ENCODE measurements around the gene TMSB4X. TPM values are rescaled to one million over a fixed set of nuclear protein-coding genes. Genes with fewer than 3 reads are reported as not detected.

The TMSB4X gene
- total RNA-seq, 4 donors from 2014 or later: 435 to 1,751 (median 1,260) TPM

GRCh38 chrX:13005661-13006473 is 31.0 kb downstream of the TMSB4X start:
- peaks cover 9 to 58% (median 11%) of the 10 kb centered on the region in 3 donors for H3K4me1 ChIP-seq
- no peak for DNase-seq
- H3K27ac ChIP-seq: peak overlapping the region in 1 of 4 donors; percentile 33
- TF ChIP-seq CTCF (IDR thresholded peaks at IDR 0.05) (no peak), POLR2A (IDR thresholded peaks at IDR 0.05) (no peak)
- 37 to 40% methylated on average over 5 to 9 of the region's 9 CpGs for WGBS, 2 donors
- intact Hi-C loops (cut with DNase I): no loop called here
- no peaks in the 10 kb centered on the region for H3K9me3 ChIP-seq
- H3K4me3 ChIP-seq: no peak overlapping the region
- H3K27me3 ChIP-seq: no peaks in the 10 kb centered on the region
- H3K36me3 ChIP-seq: no peaks in the 10 kb centered on the region

GRCh38 chrX:13007519-13008188 is 32.7 kb downstream of the TMSB4X start:
- intact Hi-C loops (cut with DNase I): no loop called here
- no peaks in the 10 kb centered on the region for H3K9me3 ChIP-seq
- H3K4me1 ChIP-seq: peaks cover 9 to 49% (median 11%) of the 10 kb centered on the region in 3 donors
- H3K36me3 ChIP-seq: no peaks in the 10 kb centered on the region
- no peak for TF ChIP-seq POLR2A (IDR thresholded peaks at IDR 0.05)
- no peak for TF ChIP-seq CTCF (IDR thresholded peaks at IDR 0.05)
- no peak overlapping the region for H3K4me3 ChIP-seq
- H3K27me3 ChIP-seq: no peaks in the 10 kb centered on the region
- H3K27ac ChIP-seq: peak overlapping the region in 2 of 4 donors; percentile 54 to 59
- no peak for DNase-seq
- 68 to 86% methylated on average over 2 of the region's 2 CpGs for WGBS, 2 donors

- H3K27ac ChIP-seq: peak overlapping the region in 2 of 4 donors; percentile 54 to 59
- no peaks in the 10 kb centered on the region for H3K9me3 ChIP-seq
- intact Hi-C loops (cut with DNase I): no loop called here
- TF ChIP-seq POLR2A (IDR thresholded peaks at IDR 0.05) (no peak), CTCF (IDR thresholded peaks at IDR 0.05) (no peak)
- H3K36me3 ChIP-seq: no peaks in the 10 kb centered on the region
- H3K27me3 ChIP-seq: no peaks in the 10 kb centered on the region
- H3K4me1 ChIP-seq: peaks cover 9 to 53% (median 11%) of the 10 kb centered on the region in 3 donors
- no peak for DNase-seq
- WGBS, 2 donors: 14 to 33% methylated on average over 2 of the region's 2 CpGs
- no peak overlapping the region for H3K4me3 ChIP-seq
Observed at GRCh38 chrX:13008189-13008533, 33.3 kb downstream of the TMSB4X start.

- no peaks in the 10 kb centered on the region for H3K27me3 ChIP-seq
- no peak overlapping the region for H3K4me3 ChIP-seq
- no peaks in the 10 kb centered on the region for H3K36me3 ChIP-seq
- H3K9me3 ChIP-seq: no peaks in the 10 kb centered on the region
- DNase-seq: no peak
- H3K4me1 ChIP-seq: peaks cover 9 to 59% (median 11%) of the 10 kb centered on the region in 3 donors
- 29 to 59% methylated on average over 3 of the region's 3 CpGs for WGBS, 2 donors
- H3K27ac ChIP-seq: peak overlapping the region in 2 of 4 donors; percentile 7 to 59
- TF ChIP-seq CTCF (IDR thresholded peaks at IDR 0.05) (no peak), POLR2A (IDR thresholded peaks at IDR 0.05) (no peak)
- intact Hi-C loops (cut with DNase I): no loop called here
Observed at GRCh38 chrX:13008851-13009250, 33.9 kb downstream of the TMSB4X start.

GRCh38 chrX:13009273-13009672 is 34.4 kb downstream of the TMSB4X start:
- Histone ChIP-seq H3K27me3 (no peaks in the 10 kb centered on the region), H3K9me3 (no peaks in the 10 kb centered on the region), H3K36me3 (no peaks in the 10 kb centered on the region), H3K4me1 (peaks cover 9 to 63% (median 11%) of the 10 kb centered on the region in 3 donors), H3K27ac (peak overlapping the region in 2 of 4 donors; percentile 7 to 59), H3K4me3 (no peak overlapping the region)
- intact Hi-C loops (cut with DNase I): no loop called here
- no peak for DNase-seq
- no peak for TF ChIP-seq POLR2A (IDR thresholded peaks at IDR 0.05)
- no peak for TF ChIP-seq CTCF (IDR thresholded peaks at IDR 0.05)
- 24 to 28% methylated on average over 2 to 3 of the region's 3 CpGs for WGBS, 2 donors

Measured in esophagus squamous epithelium (tissue), 5 donors.